Activated CD8-positive, alpha-beta memory T cell treated with anti-CD3 and anti-CD28 coated beads for 24 hours (primary cell): ENCODE data around the gene ZNF554.

Experiments used
- DNase-seq: peaks from one replicate; pipeline ENCODE4 v3.0.0-alpha.2; 2020

The ZNF554 gene

DNA sequence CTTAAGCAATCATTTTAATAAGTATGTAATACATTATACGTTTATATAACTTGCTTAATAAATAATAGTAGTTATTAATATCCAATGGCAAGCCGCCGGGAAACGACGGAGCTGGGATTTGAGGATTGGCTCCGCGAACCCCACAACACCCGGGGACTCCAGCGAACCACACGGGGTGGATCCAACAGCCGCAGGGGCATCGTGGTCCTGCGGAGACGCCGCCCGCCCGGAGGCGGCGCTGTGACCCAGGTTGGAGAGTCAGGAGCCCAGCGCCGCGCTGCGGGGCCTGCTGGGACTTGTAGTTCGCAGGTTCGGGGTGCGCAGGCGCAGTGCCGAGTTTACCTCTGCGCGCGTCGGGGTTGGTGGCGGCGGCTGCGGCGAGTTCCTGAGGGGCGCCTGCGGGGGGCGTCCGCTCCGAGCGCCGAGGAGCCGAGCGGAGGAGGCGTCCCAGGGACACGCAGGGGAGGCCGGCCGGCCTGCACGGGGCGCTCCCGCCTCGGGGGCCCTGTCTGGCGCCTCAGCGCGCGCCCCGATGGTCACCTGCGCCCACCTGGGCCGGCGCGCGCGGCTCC is at the start of gene ZNF554:
Gene ZNF554, plus strand, starts transcription at position 329 of the 572 bp plus-strand sequence. Its CDS starts 204 bp downstream, at position 533.
- DNase-seq: peak; percentile 99

DNA sequence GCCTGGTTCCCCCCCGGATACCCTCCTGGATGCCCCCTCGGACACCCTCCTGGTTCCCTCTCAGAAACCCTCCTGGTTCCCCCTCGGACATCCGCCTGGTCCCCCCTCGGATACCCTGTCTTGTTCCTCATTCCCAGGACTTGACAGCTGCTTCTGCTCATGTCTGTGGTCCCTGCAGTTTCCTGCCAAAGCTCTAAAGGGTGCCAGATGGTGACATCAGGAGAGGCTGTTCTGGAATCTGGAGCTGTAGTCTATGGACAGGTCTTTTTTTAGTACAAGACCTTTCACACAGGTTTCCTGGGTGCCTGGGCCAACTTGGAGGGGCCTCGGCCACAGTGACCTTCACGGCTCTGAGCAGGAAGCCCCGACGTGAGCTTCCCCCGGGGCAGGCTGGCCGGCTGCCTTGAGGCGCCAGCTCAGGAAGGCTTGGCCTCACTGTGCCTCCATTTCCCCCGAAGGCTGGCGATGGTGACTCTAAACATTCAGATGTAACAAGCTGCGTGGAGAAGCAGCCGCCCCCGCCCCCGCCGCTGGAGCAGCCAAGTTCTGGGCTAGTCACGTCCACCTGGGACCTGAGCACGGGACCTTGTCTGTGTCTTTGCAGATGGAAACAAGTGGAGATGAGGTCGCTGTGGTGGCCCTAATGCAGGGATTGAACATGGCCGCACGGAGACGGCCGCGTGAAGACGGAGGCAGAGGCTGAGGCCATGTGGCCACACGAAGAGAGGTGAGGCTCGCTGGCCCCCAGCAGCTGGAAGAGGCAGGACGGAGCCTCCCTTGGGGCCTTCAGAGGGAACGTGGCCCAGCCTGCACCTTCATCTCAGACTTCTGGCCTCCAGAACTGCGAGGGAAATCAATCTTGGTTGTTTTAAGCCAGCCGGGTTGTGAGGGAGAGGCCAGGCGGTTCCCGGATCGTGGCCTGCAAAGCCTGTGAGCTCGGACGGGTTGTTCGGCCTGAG is 49.3 kb upstream of the ZNF554 start:
- no peak for DNase-seq

DNA sequence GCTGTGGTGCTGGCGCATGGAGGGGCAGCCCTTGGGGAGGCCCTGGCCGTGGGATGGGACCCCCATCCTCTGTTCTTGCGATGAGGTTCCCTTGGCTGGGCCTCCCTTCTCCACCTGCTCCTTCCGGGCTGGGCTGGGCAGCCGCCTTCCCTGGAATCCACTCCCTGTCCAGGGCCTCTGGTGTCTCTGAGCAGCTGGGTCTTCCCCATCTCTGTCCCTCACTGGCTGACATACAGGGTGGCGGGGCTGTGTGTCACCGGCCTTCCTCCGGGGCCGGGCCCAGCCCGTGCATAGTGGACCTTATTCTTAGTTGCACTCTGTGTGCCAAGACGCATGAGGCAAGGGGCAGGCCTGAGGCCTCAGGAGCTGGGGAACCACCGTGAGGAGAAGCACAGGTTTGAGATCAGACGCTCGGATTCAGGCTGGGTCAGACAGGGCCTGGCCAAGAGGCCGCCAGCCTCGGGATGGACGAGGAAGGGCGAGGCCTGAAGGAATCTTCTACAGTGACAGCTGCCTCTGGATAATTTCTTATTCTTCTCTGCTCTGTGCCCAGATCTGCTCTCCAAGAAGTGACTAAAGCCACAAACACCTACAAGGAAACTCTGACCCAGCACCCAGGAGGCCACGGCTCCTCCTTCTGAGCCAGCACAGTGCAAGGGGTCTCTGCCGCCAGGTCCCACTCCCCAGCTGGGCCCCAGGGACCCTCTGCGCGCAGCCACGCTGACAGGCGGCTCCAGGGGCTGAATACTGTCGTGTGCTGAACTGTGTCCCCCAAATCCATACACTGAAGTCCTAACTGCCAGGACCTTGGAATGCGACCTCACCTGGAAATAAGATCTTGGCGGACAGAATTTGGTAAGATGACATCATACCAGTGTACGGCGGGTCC is 47.6 kb upstream of the ZNF554 start:
- no peak for DNase-seq

DNA sequence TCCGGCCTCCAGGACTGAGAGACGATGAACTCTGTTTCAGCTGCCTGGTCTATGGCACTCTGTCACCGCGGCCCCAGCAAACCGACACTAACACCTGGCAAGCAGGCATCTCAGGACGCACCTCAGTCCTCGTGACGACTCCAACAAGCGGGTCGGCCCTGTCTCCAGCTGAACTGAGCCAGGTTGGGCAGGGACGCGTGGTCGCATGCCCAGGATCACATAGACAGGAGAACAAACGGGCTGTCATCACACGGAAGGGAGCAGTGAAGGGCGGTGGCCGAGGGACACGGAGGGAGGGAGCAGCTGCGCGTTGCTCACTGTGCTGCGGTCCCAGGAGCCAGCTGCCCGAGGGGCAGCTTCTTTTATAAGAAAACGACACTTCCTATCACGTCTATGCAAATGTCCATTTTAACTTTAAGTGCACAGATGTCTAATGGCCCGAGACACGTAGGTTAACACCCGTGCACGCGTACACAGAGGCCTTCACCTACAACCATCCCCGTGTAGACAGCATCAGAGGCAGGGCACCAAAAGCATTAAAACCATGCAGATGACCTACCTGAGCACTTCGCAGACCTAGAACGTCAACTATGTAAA is 45.5 kb upstream of the ZNF554 start:
- DNase-seq: no peak

DNA sequence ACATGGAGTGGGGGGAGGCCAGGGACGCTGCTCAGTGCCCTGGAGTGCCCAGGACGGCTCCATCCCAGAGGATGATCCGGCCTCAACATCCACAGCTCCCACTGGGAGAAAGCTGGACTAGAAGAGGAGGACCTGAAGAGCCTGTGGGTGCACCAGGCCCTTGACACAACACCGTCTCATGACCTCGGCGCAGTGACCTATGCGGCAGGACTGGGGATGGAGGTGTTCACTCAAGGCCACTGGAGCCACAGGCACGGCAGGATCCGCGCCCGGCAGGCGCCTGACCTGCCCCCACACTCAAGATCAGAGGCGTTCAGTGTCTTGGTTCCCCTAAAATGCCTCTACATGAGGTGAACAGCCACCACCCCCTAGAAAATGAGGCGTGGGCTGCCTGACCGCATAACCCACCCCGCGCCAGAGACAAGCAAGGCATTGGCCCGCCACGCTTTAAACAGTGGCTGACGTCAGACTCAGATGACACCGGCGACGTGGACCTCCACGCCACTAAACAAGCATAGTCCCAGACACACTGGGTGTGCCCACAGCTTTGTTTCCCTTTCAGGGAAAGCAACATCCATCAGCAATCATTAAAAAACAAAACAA is 44.6 kb upstream of the ZNF554 start:
- DNase-seq: no peak

DNA sequence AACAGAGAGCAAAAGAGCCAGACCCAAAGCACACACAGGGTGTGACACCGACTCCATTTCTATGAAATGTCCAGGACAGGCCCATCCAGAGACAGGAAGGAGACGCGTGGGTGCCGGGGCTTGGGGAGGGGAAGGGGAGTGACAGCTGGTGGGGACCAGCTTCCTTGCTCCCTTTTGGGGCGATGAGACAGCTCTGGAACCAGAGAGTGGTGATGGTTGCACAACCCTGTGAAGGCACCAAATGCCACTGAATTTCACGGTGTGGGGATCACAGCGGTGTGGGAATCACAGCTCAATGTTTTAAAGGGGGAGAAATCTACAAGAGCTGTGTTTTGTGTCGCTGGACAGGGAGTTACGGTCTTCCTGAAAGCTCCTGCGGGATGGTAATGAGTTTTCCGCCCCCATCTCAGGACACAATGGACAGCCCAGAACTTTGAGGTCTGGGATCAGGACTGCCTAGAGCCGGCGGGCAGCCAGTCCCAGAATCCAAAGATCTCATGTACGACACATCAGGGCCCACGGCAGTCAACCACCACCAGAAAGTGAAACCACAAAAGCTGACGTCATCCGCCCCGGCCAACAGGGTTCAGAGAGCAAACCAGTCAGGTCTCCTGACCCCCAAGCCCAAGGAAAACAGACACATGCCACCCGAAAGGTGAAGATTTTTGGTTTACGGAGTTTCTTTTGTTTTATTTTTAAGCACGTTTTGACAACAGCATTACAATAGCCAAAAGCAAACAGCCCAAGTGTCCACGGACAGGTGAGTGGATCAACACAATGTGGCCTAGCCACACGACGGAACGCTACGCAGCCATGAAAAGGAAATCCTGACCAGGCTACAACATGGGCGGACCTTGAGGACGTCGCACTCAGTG is 43.9 kb upstream of the ZNF554 start:
- peak; percentile 84 for DNase-seq

DNA sequence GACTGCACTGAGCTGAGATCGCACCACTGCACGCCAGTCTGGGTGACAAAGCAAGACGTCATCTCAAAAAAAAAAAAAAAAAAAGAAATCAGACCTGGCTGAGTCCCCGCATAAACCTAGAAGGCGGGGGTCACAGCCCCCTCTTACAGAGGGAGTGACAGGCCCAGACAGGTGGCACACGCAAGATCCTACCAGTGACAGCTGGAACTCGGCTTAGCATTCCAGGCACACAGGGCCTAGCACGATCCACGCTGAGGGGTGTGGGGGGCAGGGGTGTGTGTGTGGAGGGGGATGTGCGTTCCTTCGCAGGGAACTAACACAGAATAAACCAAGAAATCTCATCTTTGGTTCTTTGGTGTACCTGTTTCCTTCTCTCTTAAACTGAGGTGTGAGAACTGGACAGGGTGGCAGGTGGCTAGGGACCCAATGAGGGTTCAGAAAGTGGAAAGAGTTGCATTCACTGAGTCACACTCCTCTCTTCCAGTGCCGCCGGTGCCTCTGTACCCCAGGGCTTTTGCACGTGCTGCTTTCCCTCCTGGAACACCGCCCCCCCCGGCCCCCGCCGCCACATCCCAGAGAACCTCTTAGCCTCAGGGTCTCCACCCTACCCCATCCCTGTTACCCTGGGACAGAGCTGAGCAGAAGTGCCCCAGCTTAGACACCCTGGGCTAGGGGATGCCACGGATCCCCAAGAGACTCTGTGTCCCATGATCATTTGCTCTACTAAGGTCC is 41.5 kb upstream of the ZNF554 start:
- no peak for DNase-seq

DNA sequence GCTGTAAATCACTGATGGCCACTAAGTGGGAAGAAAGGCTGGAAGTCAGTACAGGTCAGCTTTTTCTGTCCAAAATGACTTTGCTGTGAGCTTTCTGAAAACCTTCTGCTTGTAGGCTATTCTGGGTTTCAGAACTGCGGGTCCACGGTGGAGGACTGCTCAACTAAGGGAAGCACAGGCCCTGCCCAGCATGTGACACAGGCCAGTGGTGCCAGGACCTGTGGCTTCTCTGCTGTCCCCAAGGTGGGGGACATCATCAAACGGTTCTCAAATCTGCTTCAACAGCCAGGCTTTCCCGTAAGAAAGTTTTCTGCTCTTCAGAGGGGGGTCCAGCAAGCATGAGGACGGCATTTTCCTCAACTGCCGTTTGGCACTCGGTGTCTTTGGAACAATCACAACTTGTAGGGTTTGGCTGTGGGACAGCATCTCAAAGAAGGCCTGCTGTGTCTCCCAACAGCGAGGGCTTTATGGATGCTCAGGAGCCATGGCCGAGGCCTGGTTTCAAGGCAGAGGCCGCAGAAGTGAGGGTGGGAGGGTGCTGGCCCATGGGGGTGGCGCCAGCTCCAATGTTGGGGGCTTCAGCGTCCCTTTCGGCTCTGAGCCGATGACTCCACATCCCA is 40.4 kb upstream of the ZNF554 start:
- DNase-seq: no peak

DNA sequence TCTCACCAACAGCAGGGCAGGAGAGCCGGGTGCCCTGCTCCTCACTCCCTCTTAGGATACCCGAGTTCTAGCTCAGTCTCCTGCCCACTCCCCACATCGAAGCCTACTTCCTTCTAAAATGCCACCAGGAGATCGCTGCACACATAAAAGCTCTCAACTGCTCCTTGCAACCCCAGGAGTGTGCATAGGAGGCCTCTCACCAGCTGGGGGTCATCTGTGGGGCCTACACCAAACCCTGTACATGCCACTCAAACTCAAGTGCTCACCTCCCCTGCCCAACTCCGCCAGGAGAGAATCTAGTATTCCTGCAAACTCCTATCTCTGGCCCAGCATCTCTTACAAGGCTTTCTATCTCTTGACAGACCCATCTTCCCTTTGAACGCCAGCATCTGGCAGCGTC is 39.4 kb upstream of the ZNF554 start:
- no peak for DNase-seq

DNA sequence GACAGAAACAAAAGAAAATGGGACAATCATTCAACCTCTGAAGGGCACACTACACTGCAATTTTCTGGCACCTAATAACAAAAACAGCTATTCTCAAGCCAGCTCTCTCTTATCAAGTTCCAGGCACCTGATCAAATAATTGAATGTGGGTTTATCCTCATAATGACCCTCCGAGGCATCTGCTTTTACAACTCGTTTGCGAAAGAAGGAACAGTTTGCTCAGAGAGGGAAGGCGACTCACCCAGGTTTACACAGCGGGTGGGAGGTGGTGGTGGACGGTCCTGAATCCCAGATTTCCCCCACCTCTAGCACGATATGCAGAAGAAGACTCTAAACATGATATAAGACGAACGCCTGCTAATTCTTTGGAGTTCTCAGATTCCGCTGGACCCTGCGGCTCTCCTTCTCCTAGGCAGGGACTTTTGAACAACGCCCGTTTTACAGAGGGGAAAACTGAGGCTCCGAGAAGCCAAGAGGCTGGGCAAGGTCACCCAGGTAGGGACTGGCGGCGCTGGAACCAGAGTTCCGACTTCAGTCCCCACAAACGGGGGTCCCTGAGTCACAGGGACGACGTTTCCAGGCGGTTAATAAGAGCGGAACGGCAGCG is 37.2 kb upstream of the ZNF554 start:
- DNase-seq: peak; percentile 68

DNA sequence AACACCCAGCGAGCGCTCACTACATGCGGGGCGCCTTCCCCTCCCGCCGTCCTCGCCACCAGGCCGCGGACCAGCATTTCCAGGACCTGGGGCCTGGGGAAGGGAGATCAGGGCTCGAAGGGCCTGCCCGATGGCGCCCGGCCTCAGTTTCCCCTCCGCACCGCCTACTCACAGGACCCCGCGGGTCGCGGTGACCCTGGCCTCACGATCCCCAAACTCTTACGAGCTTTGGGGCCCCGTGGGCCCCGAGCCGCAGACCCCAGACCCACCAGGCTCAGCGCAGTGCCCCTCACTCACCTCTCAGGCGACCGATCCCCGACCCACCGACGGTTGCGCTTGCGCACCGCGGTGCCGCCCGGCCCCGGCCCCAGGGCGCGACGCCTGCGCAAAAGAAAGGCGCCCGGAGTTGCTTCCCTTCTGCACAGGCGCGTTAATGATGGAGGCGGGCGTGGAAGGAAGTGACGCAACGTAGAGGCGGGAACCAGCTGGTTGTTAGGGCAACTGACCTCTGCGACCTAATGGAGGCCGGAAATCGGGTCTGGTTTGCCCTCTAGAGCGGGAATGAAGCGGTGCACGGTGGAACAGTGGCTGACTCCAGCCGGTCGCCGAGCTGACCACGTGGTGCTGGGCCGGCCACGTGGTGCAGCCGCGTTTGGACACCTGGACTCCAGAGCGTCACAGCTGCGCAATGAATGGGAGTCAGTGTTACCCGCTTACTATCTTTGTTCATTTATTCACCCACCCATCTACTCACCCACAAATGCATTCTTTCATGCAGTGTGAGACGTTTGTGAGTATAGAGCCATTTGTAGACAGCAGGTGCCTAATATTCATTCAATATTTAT is 36.5 kb upstream of the ZNF554 start, which contains the start of gene SGTA:
Gene SGTA, minus strand, starts transcription at position 338 of the 845 bp plus-strand sequence. CDS start 14,205 bp downstream, outside the sequence.
- DNase-seq: peak; percentile 97

DNA sequence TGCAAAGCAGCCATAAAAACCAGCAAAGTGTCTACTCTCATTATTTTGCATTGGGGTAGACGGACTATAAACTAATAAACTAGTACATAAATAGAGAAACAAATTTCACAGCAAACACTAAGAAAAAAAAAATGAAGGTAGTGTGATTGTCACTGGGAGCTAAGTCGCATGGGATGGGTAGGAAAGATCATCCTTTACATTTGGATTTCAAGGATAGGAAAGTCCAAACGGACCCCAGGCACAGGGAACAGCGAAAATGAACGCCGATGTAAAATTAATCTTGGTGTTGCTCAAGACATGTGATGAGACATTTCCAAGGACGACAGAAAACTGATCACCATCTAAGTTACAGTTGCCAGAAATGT is 35.9 kb upstream of the ZNF554 start:
- no peak for DNase-seq

DNA sequence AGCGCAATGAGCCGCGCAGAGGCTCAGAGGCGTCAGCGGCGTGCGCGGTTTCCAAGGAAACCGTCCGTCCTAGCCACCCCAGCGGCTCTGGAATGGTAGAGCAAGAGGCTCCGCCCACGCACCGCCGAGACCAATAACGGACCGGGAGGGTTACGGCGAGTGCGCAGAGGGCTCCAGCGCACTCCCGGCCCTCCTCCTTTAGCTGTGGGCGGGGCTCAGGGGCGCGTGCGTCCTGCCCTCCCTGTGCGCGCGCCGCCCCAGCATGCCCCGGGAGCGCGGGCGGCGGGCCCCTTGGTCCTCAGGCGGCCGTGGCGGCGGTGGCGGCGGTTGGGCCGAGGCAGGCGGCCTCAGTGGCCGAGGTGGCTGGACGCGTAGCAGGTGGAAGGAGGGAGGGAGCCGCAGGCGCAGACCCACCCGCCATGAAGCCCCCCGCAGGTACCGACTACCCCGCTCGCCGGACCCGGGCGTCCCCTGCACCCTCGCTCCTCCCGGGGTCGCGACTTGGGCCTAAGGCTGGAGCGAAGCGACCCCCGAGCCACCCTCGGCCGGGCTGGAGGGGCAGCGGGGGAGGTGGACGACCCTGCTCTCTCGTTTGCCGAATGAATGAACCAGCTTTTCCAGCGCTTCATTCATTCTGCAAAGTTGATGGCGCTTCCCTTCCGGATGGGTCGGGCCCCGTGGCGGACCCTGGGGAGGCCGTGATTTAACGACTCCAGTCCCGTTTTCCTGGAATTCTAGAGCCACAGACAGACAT is 34.2 kb upstream of the ZNF554 start, which contains the start of gene THOP1:
Gene THOP1, plus strand, starts transcription at position 260 of the 754 bp plus-strand sequence. Its CDS starts 160 bp downstream, at position 420.
- peak; percentile 99 for DNase-seq

DNA sequence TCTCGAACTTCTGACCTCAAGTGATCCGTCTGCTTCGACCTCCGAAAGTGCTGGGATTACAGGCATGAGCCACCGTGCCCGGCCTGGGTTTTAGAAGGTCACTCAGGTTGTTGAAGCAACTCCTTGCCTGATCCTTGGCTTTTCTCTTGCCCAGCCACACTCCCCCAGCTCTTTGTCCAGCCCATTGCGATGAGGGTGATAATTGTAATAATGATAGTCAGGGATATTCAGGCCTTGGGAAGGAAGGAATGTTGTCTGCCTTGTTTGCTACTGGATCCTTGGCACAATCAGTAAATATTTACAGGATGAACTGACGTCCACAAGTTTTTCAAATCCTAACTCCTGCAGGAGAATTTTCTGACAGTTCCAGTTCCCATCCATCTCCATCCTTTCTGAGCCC is 32.6 kb upstream of the ZNF554 start:
- no peak for DNase-seq

DNA sequence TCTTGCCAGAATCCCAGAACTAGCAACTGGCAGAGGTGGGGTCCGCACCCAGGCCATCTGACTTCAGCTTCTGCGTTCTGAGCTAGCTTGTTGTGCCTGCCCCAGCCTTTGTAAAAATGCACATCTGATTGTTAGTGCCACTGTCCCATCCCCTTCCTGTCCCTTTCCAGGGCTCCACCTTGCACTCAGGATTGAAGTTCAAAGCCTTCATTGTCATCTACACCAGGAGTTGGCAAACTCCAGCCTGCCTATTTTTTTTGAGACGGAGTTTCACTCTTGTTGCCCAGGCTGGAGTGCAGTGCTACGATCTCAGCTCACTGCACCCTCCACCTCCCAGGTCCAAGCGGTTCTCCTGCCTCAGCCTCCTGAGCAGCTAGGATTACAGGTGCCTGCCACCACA is 31.4 kb upstream of the ZNF554 start:
- no peak for DNase-seq

DNA sequence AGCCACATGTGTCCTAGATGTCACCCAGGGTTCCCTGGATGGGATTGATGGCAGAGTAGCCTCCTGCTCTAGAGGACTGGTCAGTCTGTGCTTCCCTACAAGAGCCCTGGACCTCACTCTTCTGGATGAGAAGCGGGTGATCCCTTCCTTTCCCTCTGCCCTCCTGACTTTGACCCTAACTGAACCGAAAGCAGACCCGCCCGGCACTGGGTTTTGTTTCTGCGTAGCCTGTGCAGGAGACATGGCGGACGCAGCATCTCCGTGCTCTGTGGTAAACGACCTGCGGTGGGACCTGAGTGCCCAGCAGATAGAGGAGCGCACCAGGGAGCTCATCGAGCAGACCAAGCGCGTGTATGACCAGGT is 29.5 kb upstream of the ZNF554 start:
- no peak for DNase-seq

DNA sequence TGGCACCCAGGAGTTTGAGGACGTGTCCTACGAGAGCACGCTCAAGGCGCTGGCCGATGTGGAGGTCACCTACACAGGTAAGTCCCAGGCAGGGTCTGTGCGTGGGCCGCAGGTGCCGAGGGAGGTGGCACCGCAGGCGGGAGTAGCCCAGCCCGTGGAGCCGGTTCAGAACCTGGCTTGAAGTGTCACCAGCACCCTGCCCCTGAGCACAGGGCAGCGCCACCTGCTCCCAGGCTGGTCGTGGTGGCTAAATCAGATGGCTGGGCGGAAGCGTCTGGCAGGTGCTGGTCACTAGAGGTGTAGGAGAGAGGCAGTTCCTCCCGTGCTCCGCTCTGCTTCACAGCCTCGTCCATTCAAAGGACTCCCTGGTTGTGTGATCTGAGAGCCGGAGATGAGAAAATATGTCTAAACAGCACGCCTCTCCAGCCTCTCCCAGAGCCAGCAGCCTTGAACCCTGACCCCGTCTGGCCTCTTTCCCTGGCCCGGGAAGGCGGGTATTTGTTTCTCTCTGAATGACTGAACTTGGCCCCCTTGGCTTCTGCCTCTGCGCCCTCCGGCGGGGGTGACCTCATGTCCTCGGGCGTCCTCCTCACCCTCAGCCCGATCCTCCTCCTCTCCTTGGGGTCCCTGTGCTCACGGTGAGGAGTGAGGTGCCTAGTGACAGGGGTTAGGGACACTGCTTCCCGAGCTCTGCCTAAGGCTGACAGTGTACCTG is 29.0 kb upstream of the ZNF554 start:
- DNase-seq: no peak
